IPS-18a (cell line): ENCODE measurements around the gene PORCN.

Experiments
- H3K27ac ChIP-seq: one replicate; pipeline ENCODE4 v1.5.1; 2013; ENCODE audit warnings: low read length
- H3K27me3 ChIP-seq: one replicate; pipeline ENCODE4 v1.6.1; 2013; ENCODE audit warnings: mild to moderate bottlenecking, low read length; ENCODE audit not compliant: control insufficient read depth, insufficient read depth
- H3K36me3 ChIP-seq: one replicate; pipeline ENCODE4 v1.6.1; 2013; ENCODE audit warnings: low read depth, low read length; ENCODE audit not compliant: control insufficient read depth
- H3K4me1 ChIP-seq: one replicate; pipeline ENCODE4 v1.6.1; 2013; ENCODE audit warnings: low read depth, low read length; ENCODE audit not compliant: control insufficient read depth
- H3K4me3 ChIP-seq: one replicate; pipeline ENCODE4 v1.5.1; 2013; ENCODE audit warnings: low read length
- H3K9ac ChIP-seq: one replicate; pipeline ENCODE4 v1.6.1; 2013; ENCODE audit warnings: mild to moderate bottlenecking, low read length, moderate library complexity
- H3K9me3 ChIP-seq: one replicate; pipeline ENCODE4 v1.6.1; 2013; ENCODE audit warnings: low read depth, low read length; ENCODE audit not compliant: control insufficient read depth

Gene PORCN

GRCh38 chrX:48508400-48509244 lies at the start of gene PORCN:
Gene PORCN, plus strand, starts transcription at chrX:48508992. Its CDS starts 829 bp downstream, at chrX:48509821.
- Histone ChIP-seq H3K4me3 (peak within 1 kb of the TSS; percentile 71), H3K4me1 (no peaks in the 10 kb centered on the region), H3K27me3 (no peaks in the 10 kb centered on the region), H3K27ac (no peak within 1 kb of the TSS), H3K9ac (peak within 1 kb of the TSS; percentile 47), H3K36me3 (no peaks in the 10 kb centered on the region), H3K9me3 (no peaks in the 10 kb centered on the region)

DNA sequence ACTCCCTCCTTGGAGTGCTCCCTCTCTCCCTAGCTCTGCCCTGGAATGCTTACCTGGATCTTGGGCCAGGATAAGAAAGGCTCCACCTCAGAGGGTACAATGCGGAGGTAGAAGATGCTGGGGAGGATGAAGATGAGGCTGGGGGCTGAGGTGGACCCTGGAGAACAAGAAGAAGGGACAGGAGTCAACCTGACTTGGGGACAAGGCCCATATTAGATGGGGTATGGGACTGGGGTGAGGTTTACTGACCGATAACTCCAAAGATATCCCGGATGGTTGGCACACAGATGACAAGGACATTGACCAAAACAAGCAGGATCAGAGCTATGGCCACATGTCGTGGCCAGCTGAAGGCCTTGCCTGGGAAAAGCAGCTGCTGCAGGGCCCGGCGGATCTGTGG lies 49.3 kb upstream of the PORCN start:
- Histone ChIP-seq H3K9ac (no peak overlapping the region), H3K27ac (no peak overlapping the region), H3K4me1 (no peaks in the 10 kb centered on the region), H3K9me3 (peaks cover 9% of the 10 kb centered on the region), H3K27me3 (no peaks in the 10 kb centered on the region), H3K4me3 (no peak overlapping the region), H3K36me3 (peaks cover 14% of the 10 kb centered on the region)

- no peaks in the 10 kb centered on the region for H3K27me3 ChIP-seq
- H3K4me1 ChIP-seq: no peaks in the 10 kb centered on the region
- H3K36me3 ChIP-seq: peaks cover 14% of the 10 kb centered on the region
- H3K4me3 ChIP-seq: no peak overlapping the region
- no peak overlapping the region for H3K27ac ChIP-seq
- H3K9me3 ChIP-seq: peaks cover 9% of the 10 kb centered on the region
- H3K9ac ChIP-seq: no peak overlapping the region
Observed at GRCh38 chrX:48460031-48460430, 48.8 kb upstream of the PORCN start.

- H3K27me3 ChIP-seq: no peaks in the 10 kb centered on the region
- H3K9me3 ChIP-seq: peaks cover 11% of the 10 kb centered on the region
- no peak overlapping the region for H3K27ac ChIP-seq
- H3K4me1 ChIP-seq: no peaks in the 10 kb centered on the region
- no peak overlapping the region for H3K9ac ChIP-seq
- no peak overlapping the region for H3K4me3 ChIP-seq
- H3K36me3 ChIP-seq: peaks cover 14% of the 10 kb centered on the region
Observed at GRCh38 chrX:48460606-48461005, 48.2 kb upstream of the PORCN start.

DNA sequence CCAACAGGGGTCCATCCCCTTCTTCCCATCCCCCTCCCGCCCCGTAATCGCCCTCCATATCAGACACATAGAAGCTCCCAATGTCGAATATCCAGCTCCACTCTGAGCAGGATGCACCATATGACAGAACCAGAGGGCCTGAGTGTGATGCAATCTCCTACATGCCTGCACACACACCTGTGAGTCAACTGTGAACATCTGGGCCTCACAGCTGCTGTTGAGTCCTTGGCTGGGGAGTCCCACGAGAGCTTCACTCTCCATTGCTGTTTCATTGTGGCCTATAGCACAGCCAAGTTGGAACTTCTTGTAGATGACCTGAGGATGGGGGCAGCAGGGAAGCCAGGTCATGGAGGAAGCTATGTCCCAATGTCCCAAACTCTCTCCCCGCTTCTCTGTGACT lies 47.0 kb upstream of the PORCN start:
- Histone ChIP-seq H3K9me3 (peaks cover 11% of the 10 kb centered on the region), H3K4me3 (no peak overlapping the region), H3K9ac (no peak overlapping the region), H3K27ac (no peak overlapping the region), H3K4me1 (no peaks in the 10 kb centered on the region), H3K36me3 (peaks cover 14% of the 10 kb centered on the region), H3K27me3 (no peaks in the 10 kb centered on the region)

GRCh38 chrX:48465336-48465933 lies 43.4 kb upstream of the PORCN start:
- H3K4me3 ChIP-seq: no peak overlapping the region
- no peak overlapping the region for H3K9ac ChIP-seq
- peaks cover 11% of the 10 kb centered on the region for H3K9me3 ChIP-seq
- H3K27ac ChIP-seq: no peak overlapping the region
- no peaks in the 10 kb centered on the region for H3K4me1 ChIP-seq
- H3K27me3 ChIP-seq: no peaks in the 10 kb centered on the region
- peaks cover 10% of the 10 kb centered on the region for H3K36me3 ChIP-seq

DNA sequence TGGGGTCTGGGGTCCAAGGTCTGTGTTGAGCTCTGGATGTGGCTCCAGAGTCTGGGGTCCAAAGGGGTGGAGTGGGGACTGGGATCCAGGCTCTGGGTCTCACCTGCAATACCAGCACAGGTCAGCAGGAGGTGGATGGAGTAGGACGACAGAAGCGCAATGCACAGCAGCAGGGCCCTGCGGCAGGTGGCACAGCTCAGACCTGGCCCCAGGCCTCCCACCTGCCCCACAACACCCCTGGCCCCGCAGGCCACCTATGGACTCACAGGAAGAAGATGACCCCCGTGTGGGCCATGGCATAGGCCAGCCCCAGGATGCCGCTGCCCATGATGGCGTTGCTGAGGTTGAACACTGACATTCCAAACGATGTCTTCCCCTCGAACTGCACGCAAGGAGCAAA lies 42.1 kb upstream of the PORCN start:
- Histone ChIP-seq H3K27me3 (no peaks in the 10 kb centered on the region), H3K27ac (no peak overlapping the region), H3K36me3 (peaks cover 4% of the 10 kb centered on the region), H3K4me3 (no peak overlapping the region), H3K4me1 (no peaks in the 10 kb centered on the region), H3K9me3 (peaks cover 6% of the 10 kb centered on the region), H3K9ac (no peak overlapping the region)

DNA sequence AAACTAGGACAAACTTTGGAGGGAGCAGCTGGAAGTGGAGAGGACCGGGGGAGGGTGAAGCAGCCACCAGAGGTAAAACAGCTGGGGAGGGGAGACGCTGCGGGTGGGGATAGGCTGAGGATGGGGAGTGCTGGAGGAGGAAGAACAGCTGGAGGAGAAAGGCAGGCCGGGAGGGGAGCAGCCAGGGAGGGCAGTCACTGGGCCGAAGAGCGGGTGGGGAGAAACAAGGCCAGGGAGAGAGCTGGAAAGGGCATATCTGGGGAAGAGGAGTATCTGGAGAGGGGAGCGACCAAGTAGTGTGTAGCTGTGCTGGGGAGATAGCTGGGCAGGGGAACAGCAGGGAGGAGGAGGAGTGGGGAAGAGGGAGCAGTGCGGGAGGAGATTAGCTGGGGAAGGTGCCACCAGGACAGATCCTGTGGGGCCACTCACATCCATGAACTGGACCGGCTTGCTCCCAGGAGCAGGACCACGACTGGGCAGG lies 41.5 kb upstream of the PORCN start:
- peaks cover 6% of the 10 kb centered on the region for H3K9me3 ChIP-seq

GRCh38 chrX:48468247-48468671 lies 40.5 kb upstream of the PORCN start:
- peak overlapping the region; percentile 60 for H3K9ac ChIP-seq
- no peaks in the 10 kb centered on the region for H3K27me3 ChIP-seq
- H3K9me3 ChIP-seq: peaks cover 6% of the 10 kb centered on the region
- peak overlapping the region; percentile 70 for H3K4me3 ChIP-seq
- H3K4me1 ChIP-seq: peaks cover 8% of the 10 kb centered on the region
- H3K36me3 ChIP-seq: no peaks in the 10 kb centered on the region
- H3K27ac ChIP-seq: no peak overlapping the region

More for the DNA sequence above, 41.5 kb upstream of the PORCN start:
- H3K27me3 ChIP-seq: no peaks in the 10 kb centered on the region
- no peak overlapping the region for H3K27ac ChIP-seq
- H3K36me3 ChIP-seq: no peaks in the 10 kb centered on the region
- peak overlapping the region; percentile 70 for H3K4me3 ChIP-seq
- no peaks in the 10 kb centered on the region for H3K4me1 ChIP-seq
- H3K9ac ChIP-seq: no peak overlapping the region

GRCh38 chrX:48468693-48469691 lies 39.8 kb upstream of the PORCN start:
- no peak overlapping the region for H3K27ac ChIP-seq
- no peaks in the 10 kb centered on the region for H3K36me3 ChIP-seq
- no peaks in the 10 kb centered on the region for H3K27me3 ChIP-seq
- H3K9me3 ChIP-seq: peaks cover 4% of the 10 kb centered on the region
- H3K4me3 ChIP-seq: peak overlapping the region; percentile 70
- H3K9ac ChIP-seq: peak overlapping the region; percentile 60
- peaks cover 8% of the 10 kb centered on the region for H3K4me1 ChIP-seq
